Activated naive CD4-positive, alpha-beta T cell (primary cell): ENCODE results near the gene NAP1L2.
"Not testable (repeated sequence)": the region's sequence is repeated elsewhere in the genome, so short reads cannot be mapped to it uniquely, and the experiment has no call there.

ENCODE experiments used
- DNase-seq, 4 experiments: peaks; one replicate each; lab custom pipeline; 2025; lab: John Stamatoyannopoulos, UW

Gene NAP1L2

GRCh38 chrX:73214426-73215094, at the start of gene NAP1L2:
Gene NAP1L2, minus strand, starts transcription at chrX:73214851. Its CDS starts 359 bp downstream, at chrX:73214492.
- peak in 2 of 4 experiments; percentile 1 to 2 for DNase-seq

DNA sequence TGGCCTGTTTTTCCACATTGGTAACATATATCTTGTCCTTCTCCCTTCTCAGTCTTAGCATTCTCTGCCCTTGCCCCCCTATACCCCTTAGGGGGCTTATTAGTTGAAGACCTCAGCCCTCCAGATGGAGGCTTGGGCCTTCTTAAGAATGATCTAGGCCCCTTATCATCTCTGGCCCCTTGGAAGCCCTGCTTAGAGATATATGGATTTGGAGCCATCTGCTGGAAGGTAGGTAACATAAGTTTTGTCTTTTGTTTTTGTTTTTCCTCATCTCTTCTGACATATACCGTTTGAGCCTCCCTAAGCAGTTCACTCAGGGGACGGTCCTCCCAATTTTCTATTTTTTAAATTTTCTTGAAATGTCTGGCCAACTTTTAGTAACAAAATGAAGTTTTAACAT, 48.3 kb upstream of the NAP1L2 start:
- no peak for DNase-seq

DNA sequence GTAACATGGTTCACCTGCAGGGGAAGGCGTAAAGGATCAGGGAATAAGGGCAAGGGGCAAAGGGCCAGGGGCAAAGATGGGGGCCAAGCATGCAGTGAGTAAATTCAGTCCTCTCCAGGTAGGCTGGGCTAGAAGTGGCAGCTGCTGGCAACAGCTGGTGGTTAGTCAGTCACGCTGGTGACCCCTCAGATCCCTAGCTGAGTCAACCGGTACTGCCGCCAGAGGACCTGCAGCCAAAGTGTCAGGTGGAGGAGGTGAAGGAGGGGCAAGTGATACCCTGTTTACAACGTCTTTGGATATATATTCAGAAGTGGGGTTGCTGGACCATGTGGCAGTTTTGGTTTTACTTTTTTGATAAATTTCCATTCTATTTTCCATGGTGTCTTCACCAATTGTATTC, 24.6 kb upstream of the NAP1L2 start:
- no peak for DNase-seq

DNA sequence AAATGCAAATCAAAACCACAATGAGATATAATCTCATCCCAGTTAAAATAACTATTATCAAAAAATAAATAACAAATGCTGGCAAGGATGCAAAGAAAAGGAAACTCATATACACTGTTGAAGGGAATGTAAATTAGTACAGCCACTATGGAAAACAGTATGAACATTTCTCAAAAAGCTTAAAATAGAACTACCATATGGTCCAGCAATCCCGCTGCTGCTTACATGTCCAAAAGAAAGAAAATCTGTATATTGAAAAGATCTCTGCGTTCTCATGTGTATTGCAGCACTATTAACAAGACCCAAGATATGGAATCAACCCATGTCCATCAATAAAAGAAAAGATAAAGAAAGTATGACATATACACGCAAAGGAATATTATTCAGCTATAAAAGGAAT, 3.0 kb upstream of the NAP1L2 start:
- no peak for DNase-seq

DNA sequence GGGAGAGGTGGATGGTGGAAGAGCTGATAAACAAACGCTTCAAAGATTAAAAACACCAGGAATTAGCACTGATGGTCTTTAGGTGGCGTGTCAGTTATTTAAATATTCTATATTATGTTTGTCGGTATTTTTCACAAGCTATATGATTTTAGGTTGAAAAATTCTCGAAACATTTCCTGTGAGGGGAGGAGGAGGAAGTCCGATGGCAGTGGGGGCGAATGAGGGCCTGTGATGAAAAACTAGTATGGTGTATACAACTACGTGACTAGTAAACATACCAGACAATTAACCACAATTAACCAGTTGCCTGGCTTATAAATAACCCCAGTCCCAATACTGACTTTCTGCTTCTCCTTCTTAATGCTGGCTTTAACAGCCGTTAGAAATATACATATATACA, 595 bp upstream of the NAP1L2 start:
- DNase-seq: no peak

DNA sequence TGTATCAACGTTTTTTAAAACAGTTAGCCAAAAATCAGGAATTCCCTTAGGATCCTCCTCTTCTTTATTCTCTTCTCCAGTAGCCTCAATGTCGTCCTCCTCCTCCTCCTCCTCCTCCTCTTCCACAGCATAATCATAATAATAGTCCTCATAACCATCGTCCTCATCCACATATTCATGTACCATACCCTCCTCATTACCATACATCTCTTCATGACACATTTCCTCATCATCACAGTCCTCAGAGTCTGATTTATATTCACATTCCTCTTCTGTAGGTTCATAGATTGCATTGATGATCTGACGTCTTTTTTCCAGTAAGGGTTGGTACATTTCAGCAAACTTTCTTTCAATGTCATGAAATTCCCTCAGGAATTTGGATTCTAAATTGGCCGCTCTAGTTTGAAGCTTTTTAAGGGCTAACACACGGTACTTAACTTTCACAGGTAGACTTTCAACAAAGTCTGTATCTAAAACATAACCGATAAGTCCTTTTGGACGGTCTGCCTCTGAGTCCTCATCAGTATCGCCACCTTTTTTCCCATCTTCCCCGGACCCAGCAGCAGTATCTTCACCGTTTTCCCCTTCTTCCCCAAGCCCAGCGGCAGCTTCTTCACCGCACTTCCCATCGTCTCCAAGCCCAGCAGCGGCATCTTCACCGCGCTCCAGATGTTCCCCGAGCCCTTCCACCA, 771 bp downstream of the NAP1L2 start:
- no peak for DNase-seq

GRCh38 chrX:73206366-73206765, 8.3 kb downstream of the NAP1L2 start:
- no peak for DNase-seq

GRCh38 chrX:73182502-73183114, 32.0 kb downstream of the NAP1L2 start:
- no peak for DNase-seq

DNA sequence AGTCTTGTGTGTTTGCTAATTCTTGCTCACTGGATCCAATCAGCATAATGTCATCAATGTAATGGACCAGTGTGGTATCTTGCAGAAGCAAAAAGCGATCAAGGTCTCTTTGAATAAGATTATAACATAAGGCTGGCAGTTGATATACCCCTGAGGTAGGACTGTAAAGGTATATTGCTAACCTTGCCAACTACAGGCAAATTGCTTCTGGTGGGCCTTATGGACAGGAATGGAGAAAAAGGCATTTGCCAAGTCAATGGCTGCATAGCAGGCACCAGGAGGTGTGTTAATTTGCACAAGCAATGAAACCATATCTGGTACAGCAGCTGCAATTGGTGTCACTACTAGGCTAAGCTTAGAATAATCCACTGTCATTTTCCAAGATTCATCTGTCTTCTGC, 45.7 kb downstream of the NAP1L2 start:
- DNase-seq: not testable (repeated sequence)
